ENCODE results near the gene CCDC144A.

DNA sequence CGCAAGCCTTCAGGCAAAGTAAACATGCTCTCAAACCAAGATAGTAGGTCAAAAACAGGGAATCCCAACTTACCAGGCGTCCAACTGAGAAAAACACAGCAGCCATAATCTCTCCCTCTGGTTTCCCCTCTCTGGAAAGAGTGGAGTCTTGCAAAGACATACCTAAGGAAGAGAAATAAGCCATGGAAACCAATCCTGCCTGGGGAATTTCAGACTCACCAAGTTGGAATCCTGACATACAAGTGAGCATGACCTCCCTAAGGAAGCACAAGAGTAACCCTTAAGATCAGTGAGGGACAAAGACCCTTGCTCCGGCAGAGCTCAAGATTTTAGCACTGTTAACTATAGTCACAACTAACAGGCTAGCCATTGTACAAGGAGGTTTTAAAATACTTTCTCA, 40.5 kb upstream of the CCDC144A start:
- TF ChIP-seq, protein P1, sequence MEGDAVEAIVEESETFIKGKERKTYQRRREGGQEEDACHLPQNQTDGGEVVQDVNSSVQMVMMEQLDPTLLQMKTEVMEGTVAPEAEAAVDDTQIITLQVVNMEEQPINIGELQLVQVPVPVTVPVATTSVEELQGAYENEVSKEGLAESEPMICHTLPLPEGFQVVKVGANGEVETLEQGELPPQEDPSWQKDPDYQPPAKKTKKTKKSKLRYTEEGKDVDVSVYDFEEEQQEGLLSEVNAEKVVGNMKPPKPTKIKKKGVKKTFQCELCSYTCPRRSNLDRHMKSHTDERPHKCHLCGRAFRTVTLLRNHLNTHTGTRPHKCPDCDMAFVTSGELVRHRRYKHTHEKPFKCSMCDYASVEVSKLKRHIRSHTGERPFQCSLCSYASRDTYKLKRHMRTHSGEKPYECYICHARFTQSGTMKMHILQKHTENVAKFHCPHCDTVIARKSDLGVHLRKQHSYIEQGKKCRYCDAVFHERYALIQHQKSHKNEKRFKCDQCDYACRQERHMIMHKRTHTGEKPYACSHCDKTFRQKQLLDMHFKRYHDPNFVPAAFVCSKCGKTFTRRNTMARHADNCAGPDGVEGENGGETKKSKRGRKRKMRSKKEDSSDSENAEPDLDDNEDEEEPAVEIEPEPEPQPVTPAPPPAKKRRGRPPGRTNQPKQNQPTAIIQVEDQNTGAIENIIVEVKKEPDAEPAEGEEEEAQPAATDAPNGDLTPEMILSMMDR (IDR thresholded peaks at IDR 0.05), result no peak
- TF ChIP-seq POLR2A (IDR thresholded peaks at IDR 0.05), result no peak
